HG02763 (cell line): Measurements from ENCODE around the gene DTWD2.
"Not testable (repeated sequence)": the region's sequence is repeated elsewhere in the genome, so short reads cannot be mapped to it uniquely, and the experiment has no call there.

Source experiments
- ATAC-seq: cut with Tn5 transposase; IDR thresholded peaks from one replicate; pipeline ENCODE4 v1.9.1; 2021; ENCODE audit warnings: mild to moderate bottlenecking, moderate library complexity; ENCODE audit not compliant: unreplicated experiment

Gene DTWD2

DNA sequence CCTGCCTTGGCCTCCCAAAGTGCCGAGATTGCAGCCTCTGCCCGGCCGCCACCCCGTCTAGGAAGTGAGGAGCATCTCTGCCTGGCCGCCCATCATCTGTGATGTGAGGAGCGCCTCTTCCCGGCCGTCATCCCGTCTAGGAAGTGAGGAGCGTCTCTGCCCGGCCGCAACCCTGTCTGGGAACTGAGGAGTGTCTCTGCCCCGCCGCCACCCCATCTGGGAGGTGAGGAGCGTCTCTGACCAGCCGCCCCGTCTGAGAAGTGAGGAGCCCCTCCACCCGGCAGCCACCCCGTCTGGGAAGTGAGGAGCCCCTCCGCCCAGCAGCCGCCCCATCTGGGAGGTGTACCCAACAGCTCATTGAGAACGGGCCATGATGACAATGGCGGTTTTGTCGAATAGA lies 10.5 kb upstream of the DTWD2 start:
- not testable (repeated sequence) for ATAC-seq

DNA sequence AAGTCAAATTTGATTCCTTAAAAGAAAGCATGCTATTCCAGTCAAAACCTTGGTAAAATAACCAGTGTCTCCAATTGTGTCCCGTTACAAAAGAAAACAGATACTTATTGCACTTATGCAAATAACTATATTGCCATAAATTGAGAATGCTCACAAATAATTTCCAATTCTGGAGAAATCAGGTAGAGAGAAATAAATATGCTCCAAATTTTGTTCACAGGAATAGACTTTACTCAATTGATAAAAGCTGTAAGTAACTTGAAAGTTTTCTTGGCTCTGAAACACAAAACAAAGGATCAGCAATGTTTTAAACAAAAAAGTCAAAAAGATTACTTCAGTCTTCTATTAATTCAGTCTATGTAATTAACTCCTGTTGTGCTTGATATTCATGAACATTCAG lies 7.8 kb upstream of the DTWD2 start:
- no peak for ATAC-seq

DNA sequence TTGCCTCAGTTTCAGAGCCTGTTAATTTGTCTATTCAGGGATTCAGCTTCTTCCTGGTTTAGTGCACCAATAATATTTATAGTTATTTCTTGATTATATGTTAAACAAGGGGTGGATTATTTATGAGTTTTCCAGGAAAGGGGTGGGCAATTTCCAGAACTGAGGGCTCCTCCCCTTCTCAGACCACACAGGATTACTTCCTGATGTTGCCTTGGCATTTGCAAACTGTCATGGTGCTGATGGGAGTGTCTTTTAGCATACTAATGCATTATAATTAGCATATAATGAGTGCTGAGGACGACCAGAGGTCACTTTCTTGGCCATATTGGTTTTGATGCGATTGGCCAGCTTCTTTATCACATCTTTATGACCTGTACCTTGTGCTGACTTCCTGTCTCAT lies 6.2 kb upstream of the DTWD2 start:
- ATAC-seq, result no peak

DNA sequence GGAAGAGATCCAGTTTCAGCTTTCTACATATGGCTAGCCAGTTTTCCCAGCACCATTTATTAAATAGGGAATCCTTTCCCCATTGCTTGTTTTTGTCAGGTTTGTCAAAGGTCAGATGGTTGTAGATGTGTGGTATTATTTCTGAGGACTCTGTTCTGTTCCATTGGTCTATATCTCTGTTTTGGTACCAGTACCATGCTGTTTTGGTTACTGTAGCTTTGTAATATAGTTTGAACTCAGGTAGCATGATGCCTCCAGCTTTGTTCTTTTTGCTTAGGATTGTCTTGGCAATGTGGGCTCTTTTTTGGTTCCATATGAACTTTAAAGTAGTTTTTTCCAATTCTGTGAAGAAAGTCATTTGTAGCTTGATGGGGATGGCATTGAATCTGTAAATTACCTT lies 4.8 kb upstream of the DTWD2 start:
- not testable (repeated sequence) for ATAC-seq

DNA sequence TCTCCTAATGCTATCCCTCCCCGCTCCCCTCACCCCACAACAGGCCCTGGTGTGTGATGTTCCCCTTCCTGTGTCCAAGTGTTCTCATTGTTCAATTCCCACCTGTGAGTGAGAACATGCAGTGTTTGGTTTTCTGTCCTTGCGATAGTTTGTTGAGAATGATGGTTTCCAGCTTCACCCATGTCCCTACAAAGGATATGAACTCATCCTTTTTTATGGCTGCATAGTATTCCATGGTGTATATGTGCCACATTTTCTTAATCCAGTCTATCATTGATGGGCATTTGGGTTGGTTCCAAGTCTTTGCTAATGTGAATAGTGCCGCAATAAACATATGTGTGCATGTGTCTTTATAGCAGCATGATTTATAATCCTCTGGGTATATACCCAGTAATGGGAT lies 3.7 kb upstream of the DTWD2 start:
- ATAC-seq, result not testable (repeated sequence)

DNA sequence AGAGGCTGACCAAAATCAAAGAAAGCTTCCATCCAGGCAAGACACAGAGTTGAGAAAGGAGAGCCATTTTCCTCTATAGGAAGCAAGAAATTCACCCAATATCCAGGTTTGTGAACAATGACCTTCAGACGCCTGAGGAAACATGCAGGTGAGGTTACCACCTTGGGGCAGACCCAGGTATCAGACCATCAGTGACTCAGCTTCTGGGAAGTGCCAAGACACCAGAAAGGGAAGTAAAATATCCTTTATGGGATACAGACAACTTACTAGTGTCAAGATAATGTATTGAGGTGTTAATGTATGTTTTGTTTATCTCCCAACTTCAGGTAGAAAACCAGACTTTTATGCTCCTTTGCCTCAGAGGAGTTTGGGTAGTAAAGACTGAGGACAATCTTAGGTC lies 2.2 kb upstream of the DTWD2 start:
- ATAC-seq, result no peak

DNA sequence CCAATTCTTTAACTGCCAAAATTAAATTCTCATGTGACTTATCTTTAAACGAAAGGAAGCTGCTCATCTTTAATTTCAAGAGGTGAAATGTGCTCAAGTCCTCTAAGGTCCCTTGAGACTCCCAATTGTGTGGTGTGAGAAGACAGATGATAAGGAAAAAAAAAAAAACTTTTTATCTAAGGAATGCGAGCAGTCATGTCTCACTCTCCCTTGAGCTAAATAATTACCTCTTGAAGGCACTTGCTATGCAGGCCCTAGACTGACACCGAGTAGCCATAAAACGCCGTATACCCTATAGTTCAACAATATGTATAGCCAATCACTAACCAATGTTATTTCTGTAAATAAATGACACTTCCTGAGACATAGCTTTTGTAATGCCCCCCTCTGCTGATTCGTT lies 1.5 kb upstream of the DTWD2 start:
- ATAC-seq, result no peak

DNA sequence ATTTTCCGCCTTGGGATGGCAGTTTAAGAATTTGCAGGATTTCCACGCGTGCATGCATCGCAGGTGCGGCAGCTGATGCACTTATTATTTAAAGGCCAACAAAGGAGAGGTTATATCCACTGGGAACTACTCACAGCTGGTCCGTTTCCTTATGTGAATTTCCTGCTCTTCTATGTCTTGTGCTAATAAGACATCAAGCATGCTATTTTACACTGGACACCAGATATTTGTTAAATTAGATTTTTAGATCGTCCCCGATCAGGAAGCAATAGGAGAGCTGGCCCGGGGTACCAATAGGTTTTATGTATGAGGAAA lies 476 bp upstream of the DTWD2 start:
- no peak for ATAC-seq

DNA sequence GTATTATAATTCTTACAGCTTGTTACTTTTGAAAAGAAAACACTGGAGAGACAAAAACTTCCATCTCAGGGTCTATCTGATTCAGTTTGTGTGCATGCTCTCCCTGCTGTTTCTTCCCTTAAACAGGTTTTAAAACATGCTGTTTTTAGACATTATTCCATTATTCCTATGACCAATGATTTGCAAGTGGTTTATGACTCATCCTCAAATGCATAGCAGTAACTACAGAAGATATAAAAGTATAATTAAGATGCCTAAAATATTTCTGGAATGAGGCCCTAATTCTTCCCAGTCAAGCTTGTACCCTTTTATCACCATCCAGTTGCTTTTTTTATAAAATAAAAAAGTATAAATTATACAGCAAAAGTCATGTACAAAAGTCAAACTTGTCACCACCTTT lies 3.7 kb downstream of the DTWD2 start:
- no peak for ATAC-seq

DNA sequence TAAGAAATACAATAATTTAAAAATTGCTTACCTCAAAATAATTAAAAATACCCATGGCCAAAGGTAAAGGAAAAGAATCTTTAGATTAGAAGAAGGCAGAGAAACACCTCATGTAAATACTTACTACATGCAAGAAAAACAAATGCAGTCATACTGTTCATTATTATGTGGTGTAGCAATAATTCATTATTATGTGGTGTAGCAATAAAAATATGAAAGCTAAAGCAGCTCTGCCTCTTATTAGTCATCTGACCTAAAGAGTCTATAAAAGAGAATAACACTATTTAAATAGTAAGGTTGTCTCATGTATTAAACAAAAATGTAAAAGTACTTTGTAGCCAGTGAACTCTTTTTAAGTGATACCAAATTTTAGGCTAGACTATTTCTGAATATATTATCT lies 6.6 kb downstream of the DTWD2 start:
- no peak for ATAC-seq

DNA sequence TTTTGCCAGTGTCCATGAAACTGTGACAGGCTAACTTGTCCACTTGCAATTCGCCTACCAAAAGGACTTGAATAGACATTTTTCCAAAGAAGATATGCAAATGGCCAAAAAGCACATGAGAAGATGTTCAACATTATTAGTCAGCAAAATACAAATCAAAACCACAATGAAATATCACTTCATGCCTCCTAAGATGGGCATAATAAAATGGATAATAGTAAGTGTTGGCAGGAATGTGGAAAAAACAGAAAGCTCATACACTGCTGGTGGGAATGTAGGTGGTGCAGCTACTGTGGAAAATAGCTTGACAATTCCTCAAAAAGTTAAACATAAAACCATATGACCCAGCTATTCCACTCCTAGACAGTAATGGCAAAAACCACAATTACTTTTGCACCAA lies 7.9 kb downstream of the DTWD2 start:
- ATAC-seq, result no peak

DNA sequence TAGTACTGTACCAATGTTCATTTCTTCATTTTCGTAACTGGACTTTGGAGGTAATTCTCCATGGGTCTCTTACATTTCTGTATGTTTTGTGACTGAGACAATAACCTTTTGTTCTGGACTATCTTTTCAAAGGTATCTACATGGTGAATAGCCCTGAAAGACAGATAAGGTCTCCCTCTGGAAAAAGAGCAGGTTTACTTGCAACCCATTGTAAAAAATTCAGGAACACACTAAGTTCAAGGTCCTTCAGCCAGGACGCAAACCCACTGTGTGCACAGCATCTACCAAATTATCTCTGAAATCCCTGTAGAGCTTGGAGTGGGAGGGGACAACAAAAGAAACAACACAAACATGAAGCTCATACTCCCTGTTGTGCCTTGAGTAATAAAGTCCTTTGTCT lies 8.3 kb downstream of the DTWD2 start:
- no peak for ATAC-seq

DNA sequence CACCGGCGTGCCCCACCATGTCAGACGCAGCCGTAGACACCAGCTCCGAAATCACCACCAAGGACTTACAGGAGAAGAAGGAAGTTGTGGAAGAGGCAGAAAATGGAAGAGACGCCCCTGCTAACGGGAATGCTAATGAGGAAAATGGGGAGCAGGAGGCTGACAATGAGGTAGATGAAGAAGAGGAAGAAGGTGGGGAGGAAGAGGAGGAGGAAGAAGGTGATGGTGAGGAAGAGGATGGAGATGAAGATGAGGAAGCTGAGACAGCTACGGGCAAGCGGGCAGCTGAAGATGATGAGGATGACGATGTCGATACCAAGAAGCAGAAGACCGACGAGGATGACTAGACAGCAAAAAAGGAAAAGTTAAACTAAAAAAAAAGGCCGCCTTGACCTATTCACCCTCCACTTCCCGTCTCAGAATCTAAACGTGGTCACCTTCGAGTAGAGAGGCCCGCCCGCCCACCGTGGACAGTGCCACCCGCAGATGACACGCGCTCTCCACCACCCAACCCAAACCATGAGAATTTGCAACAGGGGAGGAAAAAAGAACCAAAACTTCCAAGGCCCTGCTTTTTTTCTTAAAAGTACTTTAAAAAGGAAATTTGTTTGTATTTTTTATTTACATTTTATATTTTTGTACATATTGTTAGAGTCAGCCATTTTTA lies 14.4 kb downstream of the DTWD2 start:
- ATAC-seq, result not testable (repeated sequence)

DNA sequence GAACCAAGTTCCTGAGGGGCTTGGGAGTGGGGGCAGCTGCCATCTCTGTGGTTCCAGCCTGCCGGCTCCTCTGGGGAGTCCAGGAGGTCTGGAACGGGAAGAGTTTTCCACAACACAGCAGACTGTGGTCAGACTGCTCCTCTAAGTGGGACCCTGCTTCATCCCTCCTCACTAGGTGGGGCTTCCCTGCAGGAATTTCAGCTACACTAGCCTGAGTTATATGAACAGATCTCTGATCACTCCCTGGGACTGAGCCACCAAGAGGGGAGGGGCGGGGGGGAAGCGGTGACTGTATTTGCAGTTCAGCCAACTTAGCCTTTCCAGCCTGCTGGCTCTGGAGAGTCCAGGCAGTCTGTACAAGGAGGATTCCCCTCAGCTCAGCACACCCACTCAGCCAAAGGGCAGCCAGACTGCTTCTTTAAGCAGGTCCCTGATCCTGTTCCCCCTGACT lies 19.4 kb downstream of the DTWD2 start:
- no peak for ATAC-seq

DNA sequence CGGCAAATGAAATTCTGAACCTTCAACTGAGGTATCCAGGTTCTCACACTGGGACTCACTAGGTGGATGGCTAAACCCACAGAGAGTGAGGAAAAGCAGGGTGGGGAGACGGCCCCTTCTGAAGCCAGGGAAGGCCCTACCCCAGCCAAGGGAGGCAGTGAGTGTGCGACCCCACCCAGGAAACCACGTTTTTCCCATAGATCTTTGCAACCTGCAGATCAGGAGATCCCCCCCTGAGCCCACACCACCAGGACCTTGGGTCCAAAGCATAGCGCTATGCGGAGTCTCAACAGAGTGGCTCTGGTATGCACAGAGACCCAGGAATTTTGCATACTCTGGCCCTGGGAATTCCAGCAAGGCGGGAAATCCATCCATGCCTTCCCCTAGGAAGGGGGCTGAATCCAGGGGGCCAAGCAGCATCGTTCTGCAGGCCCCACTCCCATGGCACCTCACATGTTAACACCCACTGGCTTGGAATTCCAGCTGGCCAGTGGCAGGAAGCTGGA lies 19.9 kb downstream of the DTWD2 start:
- ATAC-seq, result no peak

DNA sequence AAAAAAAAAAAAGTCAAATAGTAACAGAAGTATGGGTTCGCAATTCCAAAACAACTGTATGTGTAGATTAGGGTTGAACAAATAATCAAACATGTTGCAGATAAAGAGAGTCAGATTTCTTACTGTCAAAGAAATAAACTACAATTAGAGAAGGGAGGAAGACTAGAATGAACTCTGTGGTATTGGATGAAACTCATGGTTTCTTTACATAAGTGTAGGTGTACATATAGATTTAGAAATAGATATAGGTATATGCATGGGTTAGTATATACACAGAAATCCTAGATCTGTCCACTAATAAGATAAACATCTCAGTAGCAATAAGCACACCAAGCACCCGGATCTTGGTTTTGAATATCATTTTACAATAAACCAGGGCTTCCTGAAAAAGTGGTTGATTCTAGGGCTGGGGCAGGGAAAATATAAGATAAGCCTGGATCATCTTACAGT lies 21.3 kb downstream of the DTWD2 start:
- no peak for ATAC-seq

DNA sequence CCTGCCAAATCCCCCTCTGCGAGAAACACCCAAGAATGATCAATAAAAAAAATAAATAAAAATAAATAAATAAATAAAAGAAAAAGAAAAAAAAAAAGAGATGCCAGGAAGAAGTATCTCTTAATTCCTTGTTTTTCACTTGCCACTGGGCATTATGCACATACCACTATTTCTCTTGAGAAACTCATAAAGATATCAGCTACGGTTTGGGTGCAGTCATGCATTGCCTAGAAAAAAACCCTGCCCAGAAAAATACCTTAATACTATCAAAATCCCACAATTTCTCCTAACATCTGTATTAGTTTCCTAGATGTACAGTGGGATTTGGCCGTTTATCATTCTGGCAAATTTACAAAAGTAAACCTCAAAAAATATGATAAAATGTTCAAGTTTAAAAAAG lies 22.5 kb downstream of the DTWD2 start:
- ATAC-seq, result no peak

DNA sequence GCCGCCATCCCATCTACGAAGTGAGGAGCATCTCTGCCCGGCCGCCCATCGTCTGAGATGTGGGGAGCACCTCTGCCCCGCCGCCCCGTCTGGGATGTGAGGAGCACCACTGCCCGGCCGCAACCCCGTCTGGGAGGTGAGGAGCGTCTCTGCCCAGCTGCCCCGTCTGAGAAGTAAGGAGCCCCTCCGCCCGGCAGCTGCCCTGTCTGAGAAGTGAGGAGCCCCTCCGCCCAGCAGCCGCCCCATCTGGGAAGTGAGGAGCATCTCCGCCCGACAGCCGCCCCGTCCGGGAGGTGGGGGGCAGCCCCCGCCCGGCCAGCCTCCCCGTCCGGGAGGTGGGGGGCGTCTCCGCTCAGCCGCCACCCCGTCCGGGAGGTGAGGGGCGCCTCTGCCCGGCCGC lies 23.4 kb downstream of the DTWD2 start:
- not testable (repeated sequence) for ATAC-seq

DNA sequence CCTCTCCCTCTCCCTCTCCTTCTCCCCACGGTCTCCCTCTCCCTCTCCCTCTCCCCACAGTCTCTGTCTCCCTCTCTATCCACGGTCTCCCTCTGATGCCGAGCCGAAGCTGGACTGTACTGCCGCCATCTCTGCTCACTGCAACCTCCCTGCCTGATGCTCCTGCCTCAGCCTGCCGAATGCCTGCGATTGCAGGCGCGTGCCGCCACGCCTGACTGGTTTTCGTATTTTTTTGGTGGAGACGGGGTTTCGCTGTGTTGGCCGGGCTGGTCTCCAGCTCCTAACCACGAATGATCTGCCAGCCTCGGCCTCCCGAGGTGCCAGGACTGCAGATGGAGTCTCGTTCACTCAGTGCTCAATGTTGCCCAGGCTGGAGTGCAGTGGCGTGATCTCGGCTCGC lies 24.0 kb downstream of the DTWD2 start:
- not testable (repeated sequence) for ATAC-seq

DNA sequence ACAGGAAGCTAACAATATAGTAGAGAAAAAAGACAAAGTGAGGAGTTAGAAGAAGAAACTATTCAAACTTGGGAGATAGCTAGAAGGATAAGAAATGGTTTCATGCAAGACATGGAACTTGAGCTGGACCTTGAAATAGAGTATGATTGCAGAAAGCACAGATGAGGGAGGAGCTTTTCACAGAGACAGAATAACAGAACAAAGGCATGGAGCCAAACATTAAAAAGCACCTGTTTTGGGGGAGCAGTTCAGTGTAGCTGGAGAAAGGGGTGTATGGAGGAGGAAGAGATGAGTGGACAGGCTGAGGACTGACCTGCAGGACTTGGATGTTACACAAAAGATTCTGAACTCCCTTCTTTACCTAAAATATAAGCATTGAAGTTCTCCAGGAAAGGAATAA lies 25.2 kb downstream of the DTWD2 start:
- ATAC-seq, result no peak

DNA sequence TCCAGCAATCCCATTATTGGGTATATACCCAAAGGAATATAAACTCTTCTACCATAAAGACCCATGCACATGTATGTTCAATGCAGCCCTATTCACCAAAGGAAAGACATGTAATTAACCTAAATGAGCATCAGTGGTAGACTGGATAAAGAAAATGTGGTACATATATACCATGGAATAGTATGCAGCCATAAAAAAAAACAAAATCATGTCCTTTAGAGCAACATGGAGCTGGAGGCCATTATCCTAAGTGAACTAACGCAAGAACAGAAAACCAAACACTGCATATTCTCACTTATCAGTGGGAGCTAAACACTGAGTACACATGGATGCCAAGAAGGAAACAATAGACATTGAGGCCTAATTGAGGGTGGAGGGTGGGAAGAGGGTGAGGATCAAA lies 27.8 kb downstream of the DTWD2 start:
- no peak for ATAC-seq

DNA sequence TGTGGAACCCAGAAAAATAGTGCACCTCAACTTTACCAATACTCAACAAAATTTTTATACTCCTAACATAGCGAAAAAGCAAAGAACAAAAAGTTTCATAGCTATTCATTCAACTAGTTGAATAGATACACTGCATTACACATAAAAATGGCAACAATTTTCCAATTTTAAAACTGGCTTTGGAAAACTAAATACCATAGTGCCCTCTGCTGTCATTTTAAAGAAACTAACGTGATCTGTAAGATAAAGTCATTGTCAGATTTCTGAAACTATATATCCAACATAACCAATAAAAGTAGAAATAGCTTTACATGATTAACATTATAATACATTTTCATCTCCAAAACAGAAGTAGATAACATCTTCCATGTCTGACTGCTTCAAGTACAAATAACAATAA lies 31.6 kb downstream of the DTWD2 start:
- ATAC-seq, result no peak

DNA sequence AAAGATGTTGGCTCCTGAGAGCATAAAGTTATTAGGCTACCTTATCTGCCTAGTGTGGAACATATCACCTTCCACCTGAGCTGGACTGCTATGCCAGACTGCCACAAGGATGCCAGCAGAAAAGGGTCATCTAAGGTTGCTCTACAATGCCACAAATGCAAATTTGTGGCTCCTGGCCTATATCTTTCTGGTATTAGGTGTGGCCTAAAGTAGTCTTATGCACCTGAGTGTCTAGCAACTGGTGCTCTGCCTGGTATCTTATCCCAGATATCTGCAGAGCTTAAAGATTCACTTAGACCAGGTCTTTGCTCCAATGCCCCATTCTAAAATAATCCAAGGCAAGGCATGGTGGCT lies 34.7 kb downstream of the DTWD2 start:
- no peak for ATAC-seq
